GM06990 (cell line): Measurements from ENCODE around the gene TBC1D22A.

ENCODE experiments used
- DNase-seq: peaks from one replicate; pipeline ENCODE4 v3.0.0-alpha.2; 2011; ENCODE audit not compliant: insufficient read length; ENCODE audit errors: extremely low read depth
- H3K27me3 ChIP-seq: replicated peaks from 2 replicates; pipeline ENCODE4 v1.6.0; 2011; ENCODE audit warnings: low read length; ENCODE audit not compliant: control insufficient read depth, insufficient read depth
- H3K36me3 ChIP-seq: 2 replicates; pipeline ENCODE4 v1.5.1; 2011; ENCODE audit warnings: low read length; ENCODE audit not compliant: control insufficient read depth, insufficient read depth
- H3K4me3 ChIP-seq: replicated peaks from 2 replicates; pipeline ENCODE4 v1.5.1; 2011; ENCODE audit warnings: low read depth, mild to moderate bottlenecking, control low read depth, low read length
- TF ChIP-seq, protein P1 (sequence below): IDR thresholded peaks from 2 replicates; pipeline ENCODE4 v1.5.1; 2011; ENCODE audit warnings: low read length, control low read depth, mild to moderate bottlenecking, inconsistent platforms; ENCODE audit not compliant: insufficient read depth, poor library complexity, severe bottlenecking

TBC1D22A gene

DNA sequence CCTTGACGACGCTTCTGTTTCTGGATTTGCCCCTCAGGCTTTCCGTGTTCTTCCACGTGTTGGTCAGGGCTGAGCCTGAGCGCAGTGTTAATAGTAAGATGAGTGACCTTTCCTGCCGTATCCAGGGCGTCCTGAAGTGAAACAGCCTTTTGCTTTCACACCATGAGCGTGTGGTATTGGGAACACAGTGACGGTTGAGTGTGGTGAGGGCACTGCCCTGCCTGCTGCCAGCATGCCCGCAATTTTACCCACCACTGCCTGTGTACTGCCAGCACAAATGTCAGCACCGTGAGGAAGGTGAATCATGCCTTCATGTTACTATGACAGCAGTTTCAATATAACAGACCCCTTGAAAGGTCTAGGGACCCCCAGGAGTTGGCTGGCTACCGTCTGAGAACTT, 217.1 kb downstream of the TBC1D22A start:
- TF ChIP-seq, protein P1, sequence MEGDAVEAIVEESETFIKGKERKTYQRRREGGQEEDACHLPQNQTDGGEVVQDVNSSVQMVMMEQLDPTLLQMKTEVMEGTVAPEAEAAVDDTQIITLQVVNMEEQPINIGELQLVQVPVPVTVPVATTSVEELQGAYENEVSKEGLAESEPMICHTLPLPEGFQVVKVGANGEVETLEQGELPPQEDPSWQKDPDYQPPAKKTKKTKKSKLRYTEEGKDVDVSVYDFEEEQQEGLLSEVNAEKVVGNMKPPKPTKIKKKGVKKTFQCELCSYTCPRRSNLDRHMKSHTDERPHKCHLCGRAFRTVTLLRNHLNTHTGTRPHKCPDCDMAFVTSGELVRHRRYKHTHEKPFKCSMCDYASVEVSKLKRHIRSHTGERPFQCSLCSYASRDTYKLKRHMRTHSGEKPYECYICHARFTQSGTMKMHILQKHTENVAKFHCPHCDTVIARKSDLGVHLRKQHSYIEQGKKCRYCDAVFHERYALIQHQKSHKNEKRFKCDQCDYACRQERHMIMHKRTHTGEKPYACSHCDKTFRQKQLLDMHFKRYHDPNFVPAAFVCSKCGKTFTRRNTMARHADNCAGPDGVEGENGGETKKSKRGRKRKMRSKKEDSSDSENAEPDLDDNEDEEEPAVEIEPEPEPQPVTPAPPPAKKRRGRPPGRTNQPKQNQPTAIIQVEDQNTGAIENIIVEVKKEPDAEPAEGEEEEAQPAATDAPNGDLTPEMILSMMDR = no peak
- DNase-seq = no peak
- H3K36me3 ChIP-seq = peaks cover 14% of the 10 kb centered on the region

DNA sequence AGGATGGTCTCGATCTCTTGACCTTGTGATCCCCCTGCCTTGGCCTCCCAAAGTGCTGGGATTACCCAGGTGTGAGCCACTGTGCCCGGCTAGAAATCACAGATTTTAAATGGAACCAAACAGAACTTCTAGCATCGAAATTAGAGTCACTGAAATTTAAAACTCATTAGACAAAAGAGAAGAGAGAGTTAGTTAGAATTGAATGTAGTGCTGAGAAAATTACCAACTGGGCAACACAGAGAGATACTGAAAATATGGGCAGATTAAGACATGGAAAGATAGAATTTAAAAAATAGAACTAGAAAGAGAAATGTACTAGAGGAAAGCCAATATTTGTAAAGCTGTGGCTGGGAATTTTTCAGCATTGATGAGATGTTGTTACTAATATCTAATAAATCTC, 217.9 kb downstream of the TBC1D22A start:
- TF ChIP-seq, protein P1 = no peak

More for the DNA sequence above, 217.1 kb downstream of the TBC1D22A start:
- no peaks in the 10 kb centered on the region for H3K27me3 ChIP-seq
- H3K4me3 ChIP-seq = no peak overlapping the region

DNA sequence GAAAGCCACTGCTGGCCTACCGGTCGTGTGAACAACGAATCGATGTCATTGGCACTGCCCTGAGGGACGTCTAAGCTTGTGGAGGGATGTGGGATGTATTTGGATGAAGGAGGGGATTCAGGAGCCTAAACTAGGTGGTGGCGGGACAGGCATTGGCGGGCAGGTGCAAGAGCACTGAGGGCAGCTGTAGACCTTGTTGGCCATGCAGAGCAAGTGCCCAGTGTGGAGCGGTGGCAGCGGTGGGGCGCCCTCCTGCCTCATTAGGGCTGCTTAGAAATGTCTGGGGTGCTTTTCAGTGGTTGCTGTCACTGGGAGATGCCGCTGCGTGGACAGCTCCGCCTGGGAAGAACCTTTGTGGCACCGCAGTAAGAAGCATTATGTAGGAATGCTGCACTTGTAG, 220.2 kb downstream of the TBC1D22A start:
- H3K36me3 ChIP-seq = peaks cover 4% of the 10 kb centered on the region
- H3K27me3 ChIP-seq = no peaks in the 10 kb centered on the region
- H3K4me3 ChIP-seq = no peak overlapping the region
- no peak for DNase-seq
- TF ChIP-seq, protein P1 = no peak

More for the DNA sequence above, 217.9 kb downstream of the TBC1D22A start:
- Histone ChIP-seq H3K4me3 (no peak overlapping the region), H3K36me3 (peaks cover 11% of the 10 kb centered on the region), H3K27me3 (no peaks in the 10 kb centered on the region)
- no peak for DNase-seq

DNA sequence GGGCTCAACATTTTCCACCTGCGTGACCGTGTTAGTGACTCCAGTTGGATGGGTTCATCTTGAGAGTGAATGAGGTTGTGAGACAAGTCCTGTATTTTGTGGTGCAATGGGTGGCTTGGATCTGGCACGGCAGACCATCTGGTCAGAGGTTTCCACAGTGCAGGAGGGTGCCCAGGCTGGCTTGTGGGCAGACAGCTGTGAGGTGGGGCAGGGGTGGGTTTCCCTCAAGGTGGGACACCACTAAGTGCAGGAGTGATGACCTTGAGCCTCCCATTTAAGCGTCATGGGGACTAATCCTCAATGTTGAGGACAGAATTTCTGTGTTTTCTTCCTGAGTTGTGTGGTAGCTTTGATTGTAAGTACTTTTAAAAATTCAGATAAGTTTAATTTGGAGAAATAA, 220.6 kb downstream of the TBC1D22A start:
- TF ChIP-seq, protein P1 = no peak
- H3K36me3 ChIP-seq = peaks cover 4% of the 10 kb centered on the region
- DNase-seq = no peak
- no peaks in the 10 kb centered on the region for H3K27me3 ChIP-seq
- H3K4me3 ChIP-seq = no peak overlapping the region

DNA sequence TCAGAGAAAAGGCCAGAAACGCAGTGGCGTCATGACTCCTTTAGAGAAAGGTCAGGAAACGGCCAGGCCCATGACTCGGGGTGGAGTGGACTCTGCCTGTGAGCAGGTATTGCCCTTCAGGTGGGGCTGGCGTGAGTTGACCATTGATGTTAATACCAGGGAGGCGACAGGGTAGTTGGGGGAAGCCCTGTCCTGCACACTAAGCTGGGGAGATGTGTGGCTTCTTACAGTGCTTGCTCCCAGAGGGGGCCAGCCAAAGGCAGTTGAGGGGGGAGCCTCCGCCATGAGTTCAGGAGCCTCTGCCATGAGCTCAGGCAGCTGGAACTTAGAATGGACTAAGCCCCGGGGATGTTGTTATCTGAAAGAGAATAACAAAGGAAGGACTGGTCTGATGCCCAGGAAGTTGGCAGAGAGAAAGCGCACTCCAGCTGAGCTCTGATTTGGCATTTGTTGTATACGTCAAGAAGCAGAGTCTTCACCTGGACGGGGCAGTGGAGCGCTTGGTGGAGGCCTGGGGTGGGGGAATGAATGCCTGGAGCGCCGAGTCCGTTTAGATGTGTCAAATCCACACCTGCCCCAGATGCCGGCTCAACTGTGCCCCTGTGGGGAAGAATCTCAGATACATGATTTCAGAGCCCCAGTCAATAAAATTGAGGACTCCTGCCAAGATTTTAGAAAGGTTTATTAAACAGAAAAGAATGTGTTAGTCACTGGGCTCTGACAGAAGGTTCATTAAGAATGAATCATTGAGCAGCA, 222.5 kb downstream of the TBC1D22A start:
- Histone ChIP-seq H3K27me3 (no peaks in the 10 kb centered on the region), H3K4me3 (no peak overlapping the region), H3K36me3 (peaks cover 1% of the 10 kb centered on the region)
- TF ChIP-seq, protein P1 = no peak
- DNase-seq = no peak
